ENCODE measurements around the gene KLRF1. TPM values are rescaled to one million over a fixed set of nuclear protein-coding genes. Genes with fewer than 3 reads are reported as not detected.

KLRF1 gene
- total RNA-seq, 1 donor from 2014 or later: 2.7 TPM

DNA sequence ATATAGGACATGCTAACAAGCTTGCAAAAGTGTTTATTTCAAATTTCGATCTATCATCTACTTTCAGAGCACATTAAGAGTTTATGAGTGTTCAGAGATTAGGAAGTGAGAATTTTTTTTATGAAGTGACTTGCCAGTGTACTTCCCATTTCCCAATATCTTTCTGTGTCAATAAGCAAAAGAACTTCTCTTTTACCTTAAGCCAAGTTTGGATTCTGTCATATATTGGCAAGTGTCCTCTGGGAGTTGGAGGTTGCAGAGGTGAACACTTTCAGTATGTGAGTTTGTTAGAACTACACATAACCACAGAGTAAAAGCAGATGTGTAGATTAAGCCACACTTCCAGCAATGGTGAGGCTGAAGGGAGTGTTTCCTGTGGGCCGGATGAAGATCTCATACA, 16.6 kb upstream of the KLRF1 start:
- Histone ChIP-seq H3K27ac (no peak overlapping the region), H3K4me3 (no peak overlapping the region), H3K9me3 (no peaks in the 10 kb centered on the region), H3K36me3 (no peaks in the 10 kb centered on the region), H3K27me3 (no peaks in the 10 kb centered on the region), H3K4me1 (peaks cover 5% of the 10 kb centered on the region)
- intact Hi-C loops (cut with DNase I): loop anchor here (10.0 kb wide), 1 partner anchor 104 kb away; no protein-coding TSS in a partner anchor
- DNase-seq (no peak), ATAC-seq (peak; percentile 9)
- TF ChIP-seq, protein P1, sequence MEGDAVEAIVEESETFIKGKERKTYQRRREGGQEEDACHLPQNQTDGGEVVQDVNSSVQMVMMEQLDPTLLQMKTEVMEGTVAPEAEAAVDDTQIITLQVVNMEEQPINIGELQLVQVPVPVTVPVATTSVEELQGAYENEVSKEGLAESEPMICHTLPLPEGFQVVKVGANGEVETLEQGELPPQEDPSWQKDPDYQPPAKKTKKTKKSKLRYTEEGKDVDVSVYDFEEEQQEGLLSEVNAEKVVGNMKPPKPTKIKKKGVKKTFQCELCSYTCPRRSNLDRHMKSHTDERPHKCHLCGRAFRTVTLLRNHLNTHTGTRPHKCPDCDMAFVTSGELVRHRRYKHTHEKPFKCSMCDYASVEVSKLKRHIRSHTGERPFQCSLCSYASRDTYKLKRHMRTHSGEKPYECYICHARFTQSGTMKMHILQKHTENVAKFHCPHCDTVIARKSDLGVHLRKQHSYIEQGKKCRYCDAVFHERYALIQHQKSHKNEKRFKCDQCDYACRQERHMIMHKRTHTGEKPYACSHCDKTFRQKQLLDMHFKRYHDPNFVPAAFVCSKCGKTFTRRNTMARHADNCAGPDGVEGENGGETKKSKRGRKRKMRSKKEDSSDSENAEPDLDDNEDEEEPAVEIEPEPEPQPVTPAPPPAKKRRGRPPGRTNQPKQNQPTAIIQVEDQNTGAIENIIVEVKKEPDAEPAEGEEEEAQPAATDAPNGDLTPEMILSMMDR (IDR thresholded peaks at IDR 0.05): no peak

DNA sequence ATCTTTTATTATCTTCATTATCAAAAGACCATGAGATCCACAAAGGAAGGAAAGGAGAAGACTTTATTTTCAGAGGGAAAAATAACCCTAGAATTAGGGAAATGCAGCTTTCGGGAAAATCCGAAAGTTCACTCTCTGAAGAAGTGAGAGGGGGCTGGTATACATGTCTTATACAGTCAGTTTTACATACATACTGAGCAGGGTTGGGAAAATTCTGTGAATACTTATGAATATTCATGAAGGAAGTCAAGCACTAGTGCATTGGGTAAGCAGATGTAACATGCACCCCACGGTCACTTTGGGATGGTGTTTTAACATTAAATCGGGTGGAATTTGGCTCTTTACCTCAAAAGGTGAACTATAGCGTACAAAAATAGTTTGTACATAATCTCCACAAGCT, 15.7 kb upstream of the KLRF1 start:
- DNase-seq (no peak), ATAC-seq (no peak)
- intact Hi-C loops (cut with DNase I): loop anchor here (10.0 kb wide), 1 partner anchor 103 kb away; no protein-coding TSS in a partner anchor
- TF ChIP-seq, protein P1 (IDR thresholded peaks at IDR 0.05): no peak
- Histone ChIP-seq H3K27ac (no peak overlapping the region), H3K27me3 (no peaks in the 10 kb centered on the region), H3K36me3 (no peaks in the 10 kb centered on the region), H3K4me1 (peaks cover 5% of the 10 kb centered on the region), H3K4me3 (no peak overlapping the region), H3K9me3 (no peaks in the 10 kb centered on the region)

DNA sequence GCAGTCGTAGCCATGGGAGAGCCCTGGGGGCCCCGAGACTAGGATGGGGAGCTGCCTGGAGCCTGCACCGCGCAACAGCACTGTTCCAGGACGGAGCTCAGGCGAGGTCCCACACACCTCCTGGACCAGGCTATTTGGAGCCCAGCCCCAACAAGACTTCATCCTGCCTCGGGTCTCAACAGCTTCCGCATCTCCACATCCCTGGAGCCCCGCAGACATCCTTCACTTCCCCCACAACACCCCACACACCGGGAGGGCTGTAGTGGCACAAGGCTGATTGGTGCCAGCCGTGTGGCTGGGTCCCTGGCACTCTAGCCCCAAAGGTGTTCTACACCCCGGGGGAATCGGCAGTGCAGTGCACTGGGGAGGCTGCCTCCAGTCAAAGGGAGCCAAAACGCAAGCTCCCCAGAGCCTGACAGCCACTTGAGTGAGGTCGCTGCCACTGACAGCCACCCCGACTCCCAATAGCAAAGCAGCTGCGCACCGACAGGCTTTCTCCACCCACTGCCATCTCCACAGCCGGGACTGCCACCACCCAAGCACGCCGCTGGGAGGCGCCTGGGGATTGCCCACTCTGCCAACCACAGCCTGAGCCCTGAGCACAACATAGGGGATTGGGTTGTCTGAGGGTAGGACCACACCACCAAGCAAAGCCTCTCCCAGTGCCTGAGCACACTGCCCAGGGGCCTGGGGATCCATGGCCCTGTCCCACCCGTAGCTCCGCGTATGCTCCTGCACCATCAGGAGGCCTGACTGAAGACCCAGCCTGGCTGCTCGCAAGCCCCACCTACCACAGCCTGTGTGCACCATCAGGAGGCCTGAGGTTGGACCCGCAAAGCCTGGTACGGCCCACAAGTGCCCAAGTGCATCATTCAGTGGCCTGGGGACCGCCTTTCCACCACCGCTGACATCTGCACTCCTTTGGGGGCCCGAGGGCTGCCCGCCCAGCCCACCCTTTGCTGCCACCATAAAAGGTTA, 13.2 kb upstream of the KLRF1 start:
- Histone ChIP-seq H3K27ac (no peak overlapping the region), H3K4me3 (peak overlapping the region; percentile 39)
- ATAC-seq: peak; percentile 99

DNA sequence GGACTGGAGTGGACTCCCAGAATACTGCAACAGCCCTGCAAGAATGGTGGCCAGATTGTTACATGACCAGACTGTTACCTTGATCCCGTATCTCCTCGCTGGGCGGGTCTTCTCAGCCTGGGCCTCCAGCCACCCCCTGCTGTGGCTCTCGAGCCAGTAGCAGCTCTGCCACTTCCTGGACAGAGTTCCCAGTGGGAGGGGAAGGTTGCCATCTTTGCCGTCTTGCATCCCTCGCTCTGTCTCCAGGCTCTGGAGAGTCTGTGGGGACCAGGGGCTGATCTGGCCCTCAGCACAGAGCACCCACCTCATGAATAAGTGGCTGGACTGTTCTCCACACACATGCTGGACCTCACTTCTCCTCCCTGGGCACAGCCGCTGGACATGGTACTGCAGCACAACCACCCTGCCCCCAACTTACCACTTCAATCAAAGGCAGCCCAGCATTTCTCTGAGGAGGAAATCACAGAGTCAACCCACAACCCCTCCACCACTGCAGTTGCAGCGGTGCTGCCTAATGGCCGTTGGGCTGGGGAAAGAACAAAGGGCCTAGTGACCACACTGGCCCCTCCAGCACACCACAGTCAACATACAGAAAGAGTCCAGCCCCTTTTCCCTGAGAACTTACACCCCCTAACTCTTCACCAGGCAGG, 6.9 kb upstream of the KLRF1 start:
- no peak overlapping the region for H3K27ac ChIP-seq
- no peaks in the 10 kb centered on the region for H3K4me1 ChIP-seq
- no peak overlapping the region for H3K4me3 ChIP-seq
- intact Hi-C loops (cut with DNase I): no loop called here
- DNase-seq (no peak), ATAC-seq (no peak)
- TF ChIP-seq, protein P1 (IDR thresholded peaks at IDR 0.05): no peak
- no peaks in the 10 kb centered on the region for H3K9me3 ChIP-seq
- no peaks in the 10 kb centered on the region for H3K36me3 ChIP-seq
- no peaks in the 10 kb centered on the region for H3K27me3 ChIP-seq

More for the DNA sequence above, 13.2 kb upstream of the KLRF1 start:
- H3K4me1 ChIP-seq: peaks cover 5% of the 10 kb centered on the region
- DNase-seq: peak; percentile 91
- intact Hi-C loops (cut with DNase I): loop anchor here (10.0 kb wide), 1 partner anchor 101 kb away; no protein-coding TSS in a partner anchor
- TF ChIP-seq, protein P1 (IDR thresholded peaks at IDR 0.05): peak; percentile 93
- H3K9me3 ChIP-seq: no peaks in the 10 kb centered on the region
- H3K27me3 ChIP-seq: no peaks in the 10 kb centered on the region
- H3K36me3 ChIP-seq: no peaks in the 10 kb centered on the region

DNA sequence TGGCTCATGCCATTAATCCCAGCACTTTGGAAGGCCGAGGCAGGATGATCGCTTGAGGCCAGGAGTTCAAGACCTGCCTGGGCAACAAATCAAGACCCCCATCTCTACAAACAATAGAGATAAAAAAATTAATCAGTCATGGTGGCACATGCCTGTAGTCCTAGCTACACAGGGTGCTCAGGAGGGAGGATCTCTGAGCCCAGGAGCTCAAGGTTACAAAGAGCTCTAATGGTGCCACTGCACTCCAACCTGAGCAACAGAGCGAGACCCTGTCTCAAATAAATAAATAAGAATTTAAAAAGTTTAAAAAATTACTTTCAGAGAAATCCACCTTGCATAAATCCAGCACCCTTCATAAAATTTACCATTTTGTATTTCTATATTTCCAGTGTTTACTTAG, 2.2 kb downstream of the KLRF1 start:
- H3K4me3 ChIP-seq: no peak overlapping the region
- intact Hi-C loops (cut with DNase I): no loop called here
- no peak for ATAC-seq
- TF ChIP-seq, protein P1 (IDR thresholded peaks at IDR 0.05): no peak
- H3K27ac ChIP-seq: no peak overlapping the region
- no peaks in the 10 kb centered on the region for H3K9me3 ChIP-seq
- DNase-seq: no peak
- H3K27me3 ChIP-seq: no peaks in the 10 kb centered on the region
- no peaks in the 10 kb centered on the region for H3K36me3 ChIP-seq
- H3K4me1 ChIP-seq: no peaks in the 10 kb centered on the region
